ENCODE results near the gene XPO1.

- TF ChIP-seq CTCF (IDR thresholded peaks at IDR 0.05), result no peak
- TF ChIP-seq POLR2A (IDR thresholded peaks at IDR 0.05), result no peak
These were observed 2.7 kb downstream of the XPO1 start for GRCh38 chr2:61535449-61535848.
